GM12892 (cell line): ENCODE measurements around the gene PRSS38.

Experiments used
- POLR2A ChIP-seq: IDR thresholded peaks from 2 replicates; pipeline ENCODE4 v1.6.1; 2011; ENCODE audit warnings: low read depth, low read length, control low read depth
- POLR2AphosphoS5 ChIP-seq: IDR thresholded peaks from 2 replicates; pipeline ENCODE4 v1.6.1; 2011; ENCODE audit warnings: low read depth, low read length, control low read depth
- TAF1 ChIP-seq: IDR thresholded peaks from 2 replicates; pipeline ENCODE4 v1.6.1; 2011; ENCODE audit warnings: low read depth, mild to moderate bottlenecking, control low read depth, low read length, borderline replicate concordance

DNA sequence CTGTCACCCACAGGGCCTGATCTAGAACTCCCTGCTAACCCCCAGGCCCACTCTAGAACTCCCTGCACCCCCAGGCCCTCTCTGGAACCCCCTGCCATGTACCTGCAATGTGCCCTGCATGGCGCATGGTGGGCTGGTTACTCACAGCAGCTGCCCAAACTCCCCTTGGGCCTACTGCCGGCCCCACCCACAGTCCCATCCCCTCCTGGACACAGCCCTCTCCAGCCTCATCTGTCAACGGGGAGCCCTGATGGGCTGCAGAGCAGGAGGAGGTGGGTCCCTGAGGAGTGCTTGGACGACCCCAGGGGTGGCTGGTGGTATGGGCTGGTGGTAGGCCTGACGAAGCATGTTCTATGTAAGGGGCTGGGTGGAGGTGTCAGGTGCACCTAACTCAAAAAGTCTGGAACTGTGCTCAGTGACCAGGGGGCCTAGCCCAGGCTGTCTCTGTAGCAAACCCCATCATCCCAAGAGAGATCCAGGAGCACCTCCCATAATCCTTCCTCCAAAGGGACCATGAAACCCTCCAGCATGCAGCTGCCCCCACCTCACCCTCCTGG, 19.0 kb upstream of the PRSS38 start:
- TF ChIP-seq POLR2AphosphoS5 (no peak), POLR2A (no peak), TAF1 (no peak)
